CD8-positive, alpha-beta memory T cell (primary cell): Measurements from ENCODE around the gene NUDT19. TPM values are rescaled to one million over a fixed set of nuclear protein-coding genes. Genes with fewer than 3 reads are reported as not detected.

Experiments
- CTCF ChIA-PET: fragments of 350-600 bp; sonication (Branson Sonifier 250); formaldehyde crosslinking; loops from one replicate; lab custom pipeline; 2021; ENCODE audit warnings: antibody characterized with exemption; lab: Charles Lee
- POLR2A ChIA-PET: fragments of 350-600 bp; sonication (Branson Sonifier 250); formaldehyde crosslinking; loops from one replicate; lab custom pipeline; 2021; ENCODE audit warnings: antibody characterized with exemption; lab: Charles Lee
- DNase-seq, 5 donors: peaks; one replicate each; pipeline versions ENCODE4 v3.0.0 to v3.0.0-alpha.2; 2020 to 2022; ENCODE audit warnings: mixed read lengths in 1 of 5
- H3K27ac ChIP-seq: one replicate; pipeline ENCODE4 v1.7.0; 2013; ENCODE audit warnings: low read depth, mild to moderate bottlenecking, low read length, moderate library complexity
- H3K27me3 ChIP-seq: 2 replicates; pipeline ENCODE4 v1.7.0; 2013; ENCODE audit warnings: low read length, mild to moderate bottlenecking; ENCODE audit not compliant: insufficient read depth, poor library complexity, severe bottlenecking
- H3K36me3 ChIP-seq: 2 replicates; pipeline ENCODE4 v1.7.0; 2013; ENCODE audit warnings: mild to moderate bottlenecking, low read length, moderate library complexity; ENCODE audit not compliant: insufficient read depth
- H3K4me1 ChIP-seq: 2 replicates; pipeline ENCODE4 v1.7.0; 2013; ENCODE audit warnings: mild to moderate bottlenecking, low read length, moderate library complexity; ENCODE audit not compliant: insufficient read depth
- H3K4me3 ChIP-seq: 2 replicates; pipeline ENCODE4 v1.7.0; 2013; ENCODE audit warnings: mild to moderate bottlenecking, low read length
- H3K9me3 ChIP-seq: 2 replicates; pipeline ENCODE4 v1.7.0; 2013; ENCODE audit warnings: mild to moderate bottlenecking, low read length
- H3K27ac Mint-ChIP-seq, 8 donors: one replicate each; pipeline ENCODE4 v1.8.0; 2020 to 2021; ENCODE audit warnings: mixed read lengths in 8 of 8, mild to moderate bottlenecking in 6 of 8, inconsistent platforms in 3 of 8, moderate library complexity in 3 of 8
- H3K27me3 Mint-ChIP-seq, 2 donors: one replicate each; pipeline ENCODE4 v1.8.0; 2020 to 2021; ENCODE audit warnings: mixed read lengths in 2 of 2, mild to moderate bottlenecking in 1 of 2, moderate library complexity in 1 of 2
- H3K36me3 Mint-ChIP-seq, 3 donors: one replicate each; pipeline ENCODE4 v1.8.0; 2020 to 2021; ENCODE audit warnings: mixed read lengths in 3 of 3, inconsistent platforms in 1 of 3, mild to moderate bottlenecking in 1 of 3
- H3K4me1 Mint-ChIP-seq, 3 donors: one replicate each; pipeline ENCODE4 v1.8.0; 2020 to 2021; ENCODE audit warnings: mixed read lengths in 3 of 3, inconsistent platforms in 1 of 3, mild to moderate bottlenecking in 1 of 3
- H3K4me3 Mint-ChIP-seq, 7 donors: one replicate each; pipeline ENCODE4 v1.8.0; 2020 to 2021; ENCODE audit warnings: mixed read lengths in 7 of 7, mild to moderate bottlenecking in 6 of 7, moderate library complexity in 4 of 7, inconsistent platforms in 2 of 7
- H3K9me3 Mint-ChIP-seq, 5 donors: one replicate each; pipeline ENCODE4 v1.8.0; 2020 to 2022; ENCODE audit warnings: mixed read lengths in 5 of 5, mild to moderate bottlenecking in 3 of 5, moderate library complexity in 2 of 5, inconsistent platforms in 1 of 5
- polyA plus RNA-seq: library from polyadenylated mRNA; unstranded; fragments of 300-500 nt; fragmentation: Illumina TruSeq; gene quantifications from one replicate; pipeline ENCODE4 v1.2.3, GENCODE V29; 2021
- total RNA-seq, 2 experiments: library from RNA; stranded (reverse); gene quantifications; one replicate each; pipeline ENCODE4 v1.2.3, GENCODE V29; 2021

NUDT19 gene
- total and polyA plus RNA-seq, 3 experiments from 2014 or later: 5.0 to 20.6 (median 19.5) TPM

DNA sequence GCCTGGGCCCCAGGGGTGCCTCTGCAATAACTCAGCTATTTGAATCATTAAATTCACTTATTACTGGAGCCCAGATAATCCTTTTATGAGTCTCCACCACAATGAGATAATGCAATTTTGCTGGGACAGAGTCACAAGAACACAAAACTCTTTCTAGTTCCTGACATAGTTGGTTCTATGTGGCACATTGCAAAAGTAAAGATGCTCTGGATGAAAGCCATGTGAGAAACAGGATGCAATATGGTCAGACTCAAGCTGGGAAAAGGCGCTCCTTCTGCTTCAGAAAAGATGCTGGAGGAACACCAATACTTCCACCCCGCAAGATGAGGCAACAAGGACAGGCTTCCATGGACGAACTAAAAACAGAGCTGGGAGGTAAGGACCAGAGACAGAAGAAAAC is 22.3 kb upstream of the NUDT19 start:
- Histone ChIP-seq H3K27me3 (no peaks in the 10 kb centered on the region), H3K27ac (no peak overlapping the region), H3K9me3 (no peaks in the 10 kb centered on the region), H3K4me3 (no peak overlapping the region), H3K36me3 (peaks cover 3% of the 10 kb centered on the region), H3K4me1 (peaks cover 18% of the 10 kb centered on the region)
- peaks cover 0 to 27% (median 8%) of the 10 kb centered on the region in 3 donors for H3K36me3 Mint-ChIP-seq
- CTCF ChIA-PET: no interaction called here
- DNase-seq: no peak
- peaks cover 0 to 3% of the 10 kb centered on the region in 2 donors for H3K27me3 Mint-ChIP-seq
- peaks cover 52 to 64% (median 55%) of the 10 kb centered on the region in 3 donors for H3K4me1 Mint-ChIP-seq
- H3K27ac Mint-ChIP-seq: peak overlapping the region in 1 of 8 donors; percentile 79
- POLR2A ChIA-PET: no interaction called here
- no peaks in the 10 kb centered on the region for H3K9me3 Mint-ChIP-seq
- H3K4me3 Mint-ChIP-seq: peak overlapping the region in 4 of 7 donors; percentile 17 to 80 (median 46)

DNA sequence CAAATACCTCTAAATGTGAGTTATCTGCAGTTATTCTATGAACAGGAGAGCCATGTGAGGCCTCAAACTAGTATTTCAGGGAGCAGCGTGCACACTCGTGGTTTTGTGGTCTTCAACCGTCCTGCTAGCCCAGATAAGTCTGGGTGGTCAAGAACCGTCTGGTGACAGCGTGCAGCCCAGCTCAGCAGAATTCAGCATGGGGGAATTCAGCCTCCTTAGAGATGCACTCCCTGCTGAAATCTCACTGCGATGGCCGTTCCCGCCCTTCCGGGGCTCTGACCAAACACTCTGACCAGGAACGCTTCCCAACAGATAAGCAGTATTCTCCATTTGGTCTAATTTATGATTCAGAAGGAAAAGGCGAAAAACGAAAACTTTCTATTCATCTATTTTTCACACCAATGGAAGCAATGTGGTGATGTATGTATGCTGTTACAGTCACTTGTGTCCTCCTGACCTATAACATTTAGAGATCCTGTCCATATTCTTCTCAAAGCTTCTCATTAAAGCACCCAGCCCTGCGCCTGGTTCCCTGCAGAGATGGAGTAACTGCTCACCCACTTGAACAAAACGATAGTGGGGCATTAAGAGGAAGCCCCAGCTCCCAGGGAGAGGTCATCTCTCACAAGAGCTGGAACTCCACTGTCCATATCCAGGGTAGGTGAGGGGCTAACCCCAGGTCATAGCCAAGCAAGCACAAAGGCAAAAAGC is 19.6 kb upstream of the NUDT19 start:
- peaks cover 19% of the 10 kb centered on the region for H3K4me1 ChIP-seq
- H3K27me3 Mint-ChIP-seq: peaks cover 2 to 4% of the 10 kb centered on the region in 2 donors
- peak overlapping the region; percentile 16 for H3K27ac ChIP-seq
- peaks cover 0 to 19% (median 4%) of the 10 kb centered on the region in 3 donors for H3K36me3 Mint-ChIP-seq
- POLR2A ChIA-PET: no interaction called here
- H3K4me3 ChIP-seq: no peak overlapping the region
- CTCF ChIA-PET: no interaction called here
- no peaks in the 10 kb centered on the region for H3K9me3 ChIP-seq
- DNase-seq: no peak
- peaks cover 6% of the 10 kb centered on the region for H3K27me3 ChIP-seq
- H3K4me3 Mint-ChIP-seq: peak overlapping the region; percentile 17 to 97 (median 28)
- peaks cover 52 to 66% (median 54%) of the 10 kb centered on the region in 3 donors for H3K4me1 Mint-ChIP-seq
- no peaks in the 10 kb centered on the region for H3K9me3 Mint-ChIP-seq
- H3K36me3 ChIP-seq: peaks cover 1% of the 10 kb centered on the region
- peak overlapping the region in 2 of 8 donors; percentile 26 to 63 for H3K27ac Mint-ChIP-seq

DNA sequence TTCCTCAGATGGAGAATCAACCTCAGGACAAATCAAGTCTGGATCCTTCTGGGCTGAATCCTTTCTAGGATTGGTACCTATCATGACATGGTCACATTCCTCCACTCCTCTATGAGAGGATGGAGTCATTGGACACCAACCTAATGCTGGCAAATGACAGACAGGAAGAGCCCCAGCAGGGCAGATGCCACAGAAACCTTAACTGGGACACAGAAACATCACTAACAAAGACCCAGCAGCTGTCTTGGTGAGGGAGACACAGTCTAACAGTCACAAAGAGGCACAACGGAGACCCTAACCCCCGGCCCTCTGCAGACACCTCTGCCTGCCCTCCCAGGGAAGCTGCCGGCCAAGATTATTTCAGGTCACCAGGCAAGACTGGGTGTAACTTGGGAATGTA is 18.8 kb upstream of the NUDT19 start:
- H3K27ac ChIP-seq: peak overlapping the region; percentile 2
- peaks cover 19% of the 10 kb centered on the region for H3K4me1 ChIP-seq
- no peaks in the 10 kb centered on the region for H3K9me3 ChIP-seq
- no peaks in the 10 kb centered on the region for H3K9me3 Mint-ChIP-seq
- H3K4me3 ChIP-seq: no peak overlapping the region
- POLR2A ChIA-PET: no interaction called here
- CTCF ChIA-PET: no interaction called here
- peaks cover 8% of the 10 kb centered on the region for H3K27me3 ChIP-seq
- DNase-seq: no peak
- peak overlapping the region in 2 of 8 donors; percentile 20 to 64 for H3K27ac Mint-ChIP-seq
- peaks cover 0 to 15% (median 4%) of the 10 kb centered on the region in 3 donors for H3K36me3 Mint-ChIP-seq
- H3K36me3 ChIP-seq: no peaks in the 10 kb centered on the region
- H3K4me1 Mint-ChIP-seq: peaks cover 58 to 71% (median 58%) of the 10 kb centered on the region in 3 donors
- H3K27me3 Mint-ChIP-seq: peaks cover 9 to 10% of the 10 kb centered on the region in 2 donors
- peak overlapping the region; percentile 60 to 97 (median 94) for H3K4me3 Mint-ChIP-seq

DNA sequence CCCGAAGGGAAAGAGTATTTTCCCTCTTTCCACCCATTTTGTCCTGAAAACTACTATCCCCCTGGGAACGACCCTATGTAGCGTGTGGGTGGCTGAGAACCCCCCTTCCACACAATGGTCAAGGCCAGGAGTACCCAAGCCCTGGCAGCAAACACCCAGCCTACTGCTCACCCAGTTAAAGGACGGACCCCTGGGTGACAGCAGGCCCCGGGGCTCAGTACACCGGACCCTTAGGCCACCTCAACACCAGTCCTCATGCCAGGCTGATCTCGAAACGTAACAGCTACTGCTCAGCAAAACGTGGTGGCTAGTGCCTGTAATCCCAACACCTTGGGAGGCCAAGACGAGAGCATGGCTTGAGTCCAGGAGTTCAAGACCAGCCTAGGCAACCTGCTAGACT is 18.0 kb upstream of the NUDT19 start:
- Mint-ChIP-seq H3K27ac (peak overlapping the region in 4 of 8 donors; percentile 64 to 88 (median 76)), H3K4me3 (peak overlapping the region; percentile 91 to 97 (median 95)), H3K9me3 (no peaks in the 10 kb centered on the region), H3K27me3 (peaks cover 9 to 10% of the 10 kb centered on the region in 2 donors), H3K4me1 (peaks cover 56 to 67% (median 56%) of the 10 kb centered on the region in 3 donors), H3K36me3 (peaks cover 0 to 13% (median 4%) of the 10 kb centered on the region in 3 donors)
- Histone ChIP-seq H3K27me3 (peaks cover 8% of the 10 kb centered on the region), H3K36me3 (no peaks in the 10 kb centered on the region), H3K9me3 (no peaks in the 10 kb centered on the region), H3K27ac (no peak overlapping the region), H3K4me1 (peaks cover 19% of the 10 kb centered on the region), H3K4me3 (no peak overlapping the region)
- POLR2A ChIA-PET: interaction anchor here (0.7 to 3.7 kb wide), 2 partner anchors 18 to 407 kb away, joined by 4 to 25 read pairs; partner anchors contain the start of genes GPATCH1 and NUDT19
- CTCF ChIA-PET: interaction anchor here (1.4 kb wide), 1 partner anchor 302 kb away, joined by 5 read pairs; no protein-coding TSS in a partner anchor
- DNase-seq: no peak

DNA sequence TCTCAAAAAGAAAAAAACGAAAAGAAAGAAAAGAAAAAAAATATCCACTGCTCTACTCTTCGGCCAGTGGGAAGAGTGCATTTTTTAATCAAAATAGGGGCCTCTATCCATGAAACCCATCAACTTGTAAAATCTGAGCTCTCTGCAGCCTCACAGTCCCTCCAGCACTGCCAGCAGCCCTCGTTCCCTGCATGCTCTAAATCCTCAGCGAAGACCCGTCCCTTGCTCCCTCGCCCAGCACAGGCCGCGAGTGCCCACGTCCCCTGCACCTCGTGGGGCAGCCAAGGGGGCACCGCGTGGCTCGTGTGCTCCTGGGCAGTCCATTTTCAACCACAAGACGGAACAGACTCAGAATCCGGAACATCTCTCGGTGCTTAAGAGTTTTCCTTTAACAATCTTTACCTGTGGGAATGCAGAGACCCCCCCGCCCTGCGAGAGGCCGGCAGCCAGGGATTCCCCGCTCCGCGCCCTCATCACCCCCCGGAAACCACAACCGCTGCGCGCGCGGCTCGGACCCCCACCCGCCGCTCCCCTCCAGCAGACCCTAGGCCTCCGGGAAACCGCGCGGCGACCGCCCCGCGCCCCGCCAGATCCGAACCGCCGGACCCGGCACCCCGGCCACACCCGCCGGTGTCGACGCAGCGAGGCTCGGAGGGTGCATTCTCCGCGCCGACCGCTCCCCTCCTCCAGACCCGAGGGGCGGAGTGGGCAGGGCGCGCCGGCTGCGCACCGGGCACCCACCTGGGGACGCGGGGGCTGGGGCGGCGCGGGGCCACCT is 17.3 kb upstream of the NUDT19 start:
- Mint-ChIP-seq H3K4me1 (peaks cover 48 to 59% (median 49%) of the 10 kb centered on the region in 3 donors), H3K9me3 (no peaks in the 10 kb centered on the region), H3K36me3 (peaks cover 0 to 11% (median 1%) of the 10 kb centered on the region in 3 donors), H3K4me3 (peak overlapping the region; percentile 91 to 97 (median 95)), H3K27me3 (peaks cover 9 to 10% of the 10 kb centered on the region in 2 donors), H3K27ac (peak overlapping the region in 7 of 8 donors; percentile 42 to 91 (median 80))
- Histone ChIP-seq H3K4me3 (peak overlapping the region; percentile 92), H3K27ac (peak overlapping the region; percentile 80), H3K4me1 (peaks cover 19% of the 10 kb centered on the region), H3K9me3 (no peaks in the 10 kb centered on the region), H3K36me3 (no peaks in the 10 kb centered on the region), H3K27me3 (peaks cover 8% of the 10 kb centered on the region)
- DNase-seq: peak in 1 of 5 donors; percentile 36
- CTCF ChIA-PET: interaction anchor here (1.4 kb wide), 1 partner anchor 301 kb away, joined by 5 read pairs; no protein-coding TSS in a partner anchor
- POLR2A ChIA-PET: interaction anchor here (0.5 to 3.7 kb wide), 8 partner anchors 14 to 1727 kb away, joined by 3 to 25 read pairs (median 4); partner anchors contain the start of genes GPATCH1, NUDT19 and PDCD5

DNA sequence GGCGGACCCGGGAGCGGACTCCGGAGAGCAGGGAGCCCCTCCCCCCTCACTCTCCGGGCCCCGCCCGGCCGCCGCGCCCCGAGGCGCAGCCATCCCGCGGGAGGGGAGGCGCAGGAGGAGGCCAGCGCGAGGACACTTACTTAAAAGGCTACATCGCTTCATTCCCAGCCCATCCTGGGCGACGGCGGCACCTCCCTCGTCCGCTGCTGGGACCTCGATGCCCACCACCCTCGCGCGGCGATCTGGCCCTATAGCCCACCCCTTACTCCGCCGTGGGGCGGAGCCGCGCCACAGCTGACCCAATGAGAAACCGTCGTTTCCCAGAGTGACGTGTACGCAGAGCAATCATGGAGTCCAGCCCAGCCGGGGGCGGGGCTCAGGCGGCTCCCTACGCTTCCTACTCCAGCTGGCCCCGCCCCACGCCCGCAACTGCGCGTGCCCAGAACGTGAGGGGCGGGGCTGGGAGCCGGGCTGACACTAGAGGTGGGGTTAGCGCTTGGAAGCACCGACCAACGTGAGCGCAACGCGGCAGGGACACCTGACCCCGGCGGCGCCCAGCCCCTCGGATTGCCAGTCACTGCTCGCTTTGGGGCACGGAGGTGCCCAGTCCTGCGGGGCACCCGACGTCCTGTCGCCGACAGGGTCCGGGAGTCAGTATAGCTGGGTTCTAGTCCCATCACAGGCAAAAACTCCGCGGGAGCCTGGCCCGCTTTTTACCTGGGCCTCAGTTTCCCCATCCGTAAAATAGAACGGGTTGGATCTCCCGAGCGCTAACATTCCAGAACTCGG is 16.5 kb upstream of the NUDT19 start, which contains the start of gene ANKRD27:
Gene ANKRD27, minus strand, starts transcription at position 250 of the 789 bp plus-strand sequence. CDS start 16,165 bp downstream, outside the sequence.
- Mint-ChIP-seq H3K27ac (peak within 1 kb of the TSS; percentile 74 to 91 (median 82)), H3K4me3 (peak within 1 kb of the TSS; percentile 92 to 97 (median 95)), H3K36me3 (peaks cover 0 to 9% (median 0%) of the 10 kb centered on the region in 3 donors), H3K4me1 (peaks cover 40 to 51% (median 41%) of the 10 kb centered on the region in 3 donors), H3K27me3 (peaks cover 9 to 10% of the 10 kb centered on the region in 2 donors), H3K9me3 (no peaks in the 10 kb centered on the region)
- Histone ChIP-seq H3K27ac (peak within 1 kb of the TSS; percentile 80), H3K9me3 (no peaks in the 10 kb centered on the region), H3K4me1 (peaks cover 19% of the 10 kb centered on the region), H3K36me3 (no peaks in the 10 kb centered on the region), H3K27me3 (peaks cover 8% of the 10 kb centered on the region), H3K4me3 (peak within 1 kb of the TSS; percentile 92)
- CTCF ChIA-PET: interaction anchor here (0.8 to 2.6 kb wide), 2 partner anchors 26 to 297 kb away, joined by 3 to 5 read pairs; partner anchors contain the start of genes CEP89 and FAAP24
- POLR2A ChIA-PET: interaction anchor here (0.5 to 3.7 kb wide), 9 partner anchors 13 to 1726 kb away, joined by 3 to 25 read pairs (median 5); partner anchors contain the start of genes NUDT19 and PDCD5
- DNase-seq: peak; percentile 97 to 98 (median 98)
